Adrenal gland (tissue), 12 donors: Measurements from ENCODE around the gene CECR2. TPM values are rescaled to one million over a fixed set of nuclear protein-coding genes. Genes with fewer than 3 reads are reported as not detected.

Experiments
- DNase-seq, 7 donors: peaks; one replicate each; pipeline ENCODE4 v3.0.0-alpha.2; 2019 to 2020
- H3K27ac ChIP-seq, 5 donors: fragments of 200-600 bp; sonication (generic) in 4 of 5; 1 replicate in 3 of 5; 2 replicates in 2 of 5; pipeline versions ENCODE4 v1.5.1 to v1.8.0; 2016 to 2020; ENCODE audit warnings: mild to moderate bottlenecking in 1 of 5
- H3K27me3 ChIP-seq: fragments of 200-600 bp; 2 replicates; pipeline ENCODE4 v1.8.0; 2021
- H3K36me3 ChIP-seq, 2 donors: fragments of 200-600 bp; replicated peaks in 1 of 2; 1 replicate in 1 of 2; 2 replicates in 1 of 2; pipeline versions ENCODE4 v1.5.1 to v1.8.0; 2018 to 2022
- H3K4me1 ChIP-seq, 2 donors: fragments of 200-600 bp; replicated peaks in 1 of 2; 1 replicate in 1 of 2; 2 replicates in 1 of 2; pipeline versions ENCODE4 v1.5.1 to v1.8.0; 2018 to 2021
- H3K4me3 ChIP-seq, 4 donors: fragments of 200-600 bp; sonication (generic) in 3 of 4; one replicate each; pipeline ENCODE4 v1.5.1; 2016 to 2018
- H3K9me3 ChIP-seq, 3 donors: fragments of 200-600 bp; sonication (generic) in 1 of 3; replicated peaks in 1 of 3; 1 replicate in 2 of 3; 2 replicates in 1 of 3; pipeline versions ENCODE4 v1.5.1 to v1.8.0; 2016 to 2021
- POLR2A ChIP-seq, 2 donors: fragments of 450-650 bp; IDR thresholded peaks; one replicate each; pipeline ENCODE4 v1.6.1; 2017; ENCODE audit warnings: antibody characterized with exemption in 2 of 2, mild to moderate bottlenecking in 2 of 2, moderate library complexity in 1 of 2
- WGBS, 4 donors: extraction: QIAGEN DNeasy Blood & Tissue Kit in 2 of 4; methylation state at CpG; one replicate each; pipeline versions ENCODE4 v1.1.5 to v1.1.7; 2013 to 2017; 5-methylcytosine and 5-hydroxymethylcytosine counted together
- intact Hi-C, 2 donors: fragments of 100-400 bp; cut with DNase I; formaldehyde crosslinking; loops; one replicate each; pipeline versions ENCODE4 v1.14.1 to v1.15.0; 2022 to 2023
- polyA plus RNA-seq, 3 donors: library from polyadenylated mRNA; stranded (reverse); fragments of 200-250 nt in 2 of 3; fragments of 350-450 nt in 1 of 3; fragmentation: Illumina TruSeq in 1 of 3; extraction: RNeasy Lipid Tissue Mini Kit (QIAGEN cat#74804) in 1 of 3; gene quantifications; one replicate each; pipeline ENCODE4 v1.2.3, GENCODE V29; 2013 to 2014
- total RNA-seq, 9 donors: library from RNA; depleted of rRNA in 4 of 9; stranded (reverse); fragments of >200 nt in 4 of 9; fragments of 120-200 nt in 1 of 9; fragmentation: NEBNext Ultra II Directional in 1 of 9; extraction: Animal tissue kit (Norgen Biotek cat#: 25700) in 1 of 9; gene quantifications; one replicate each; pipeline versions ENCODE4 v1.1.0 to v1.2.4, GENCODE V29; 2013 to 2023
- TF ChIP-seq, protein P1 (sequence below), 6 experiments: fragments of 450-650 bp in 4 of 6; fragments of 200-600 bp in 2 of 6; sonication (generic) in 1 of 6; IDR thresholded peaks; 1 replicate in 5 of 6; 2 replicates in 1 of 6; pipeline versions ENCODE4 v1.5.1 to v1.8.0; 2016 to 2021; ENCODE audit warnings: antibody characterized with exemption in 6 of 6, mild to moderate bottlenecking in 2 of 6, moderate library complexity in 1 of 6
- donor health status: healthy with polysubstance abuse.
- donor health status: Bipolar disorder and iron deficiency.
- donor health status: DM: yes; HTN: yes; CAD: no.
- donor health status: DM: no; HTN: no; CAD: no.
- donor health status: DM: no; HTN: no; CAD: no.
- donor health status: DM: yes; HTN: yes; CAD: no.

Gene CECR2
- total and polyA plus RNA-seq, 12 donors: 0.20 to 1.7 (median 0.67) TPM

- H3K4me1 ChIP-seq: no peaks in the 10 kb centered on the region
- H3K36me3 ChIP-seq: no peaks in the 10 kb centered on the region
- no peak for TF ChIP-seq POLR2A (IDR thresholded peaks at IDR 0.05)
- no peaks in the 10 kb centered on the region for H3K9me3 ChIP-seq
- no peak overlapping the region for H3K27ac ChIP-seq
- intact Hi-C loops: no loop called here
- peaks cover 3% of the 10 kb centered on the region for H3K27me3 ChIP-seq
- 62 to 77% (median 67%) methylated on average over 3 of the region's 3 CpGs for WGBS, 4 donors
- no peak for DNase-seq
- H3K4me3 ChIP-seq: no peak overlapping the region
Observed at GRCh38 chr22:17350292-17350691, 19.0 kb upstream of the CECR2 start.

DNA sequence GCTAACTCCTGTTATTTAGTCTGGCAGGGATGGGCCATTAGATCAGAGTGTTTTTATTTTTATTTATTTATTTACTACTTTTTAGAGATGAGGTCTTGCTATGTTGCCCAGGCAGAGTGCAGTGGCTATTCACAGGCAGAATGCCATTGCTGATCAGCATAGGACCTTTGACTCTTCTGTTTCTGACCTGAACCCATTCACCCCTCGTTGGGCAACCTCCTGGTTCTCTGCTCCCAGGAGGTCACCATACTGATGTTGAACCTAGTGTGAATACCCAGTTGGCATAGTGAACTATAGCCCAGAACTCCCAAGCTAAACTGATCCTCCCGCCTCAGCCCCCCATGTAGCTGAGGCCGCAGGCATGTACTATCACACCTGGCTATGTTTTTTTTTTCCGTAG, 16.5 kb upstream of the CECR2 start:
- Histone ChIP-seq H3K27me3 (peaks cover 3% of the 10 kb centered on the region), H3K27ac (no peak overlapping the region), H3K4me3 (no peak overlapping the region), H3K36me3 (no peaks in the 10 kb centered on the region), H3K9me3 (no peaks in the 10 kb centered on the region), H3K4me1 (no peaks in the 10 kb centered on the region)
- TF ChIP-seq, protein P1, sequence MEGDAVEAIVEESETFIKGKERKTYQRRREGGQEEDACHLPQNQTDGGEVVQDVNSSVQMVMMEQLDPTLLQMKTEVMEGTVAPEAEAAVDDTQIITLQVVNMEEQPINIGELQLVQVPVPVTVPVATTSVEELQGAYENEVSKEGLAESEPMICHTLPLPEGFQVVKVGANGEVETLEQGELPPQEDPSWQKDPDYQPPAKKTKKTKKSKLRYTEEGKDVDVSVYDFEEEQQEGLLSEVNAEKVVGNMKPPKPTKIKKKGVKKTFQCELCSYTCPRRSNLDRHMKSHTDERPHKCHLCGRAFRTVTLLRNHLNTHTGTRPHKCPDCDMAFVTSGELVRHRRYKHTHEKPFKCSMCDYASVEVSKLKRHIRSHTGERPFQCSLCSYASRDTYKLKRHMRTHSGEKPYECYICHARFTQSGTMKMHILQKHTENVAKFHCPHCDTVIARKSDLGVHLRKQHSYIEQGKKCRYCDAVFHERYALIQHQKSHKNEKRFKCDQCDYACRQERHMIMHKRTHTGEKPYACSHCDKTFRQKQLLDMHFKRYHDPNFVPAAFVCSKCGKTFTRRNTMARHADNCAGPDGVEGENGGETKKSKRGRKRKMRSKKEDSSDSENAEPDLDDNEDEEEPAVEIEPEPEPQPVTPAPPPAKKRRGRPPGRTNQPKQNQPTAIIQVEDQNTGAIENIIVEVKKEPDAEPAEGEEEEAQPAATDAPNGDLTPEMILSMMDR (IDR thresholded peaks at IDR 0.05): no peak
- no peak for TF ChIP-seq POLR2A (IDR thresholded peaks at IDR 0.05)
- WGBS, 4 donors: 82 to 89% (median 83%) methylated on average over 4 of the region's 4 CpGs
- no peak for DNase-seq
- intact Hi-C loops: no loop called here

DNA sequence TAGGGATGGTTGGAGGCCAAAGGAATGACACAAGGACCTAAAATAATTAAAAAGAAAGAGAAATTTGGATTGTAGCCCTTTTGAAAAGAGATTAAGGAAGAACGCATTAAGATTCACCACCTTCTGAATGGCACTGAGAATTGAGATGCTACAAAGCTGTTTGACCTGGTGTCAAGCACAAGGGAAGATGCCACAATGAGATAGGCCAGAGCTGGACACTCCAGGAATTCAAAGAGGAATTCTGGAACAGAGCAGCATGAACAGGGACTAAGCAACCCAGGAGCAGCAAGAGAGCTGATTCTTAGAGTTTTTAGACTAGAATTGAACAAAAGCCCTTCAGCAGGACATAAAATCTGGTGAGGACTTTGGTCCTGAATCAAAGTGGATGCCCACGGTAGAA, 11.6 kb upstream of the CECR2 start:
- 74 to 86% (median 84%) methylated on average over 2 of the region's 2 CpGs for whole genome bisulfite sequencing, 4 donors

DNA sequence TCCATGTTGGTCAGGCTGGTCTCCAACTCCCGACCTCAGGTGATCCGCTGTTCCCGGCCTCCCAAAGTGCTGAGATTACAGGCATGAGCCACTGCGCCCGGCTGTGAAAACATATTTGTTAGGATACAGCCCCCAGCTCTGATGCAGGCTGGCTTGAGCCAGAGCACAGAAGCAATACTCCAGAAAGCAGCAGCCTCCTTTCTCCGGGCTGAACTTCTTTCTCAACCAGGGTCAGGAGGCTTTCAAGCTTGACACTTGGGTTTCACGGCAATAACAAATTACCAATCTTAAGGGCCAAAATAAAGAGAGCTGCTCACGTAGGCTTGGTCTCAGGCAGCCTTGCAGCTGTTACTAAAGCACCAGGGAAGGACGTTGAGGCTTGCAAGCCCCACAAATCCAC, 10.8 kb upstream of the CECR2 start:
- no peaks in the 10 kb centered on the region for H3K36me3 ChIP-seq
- 66 to 73% (median 69%) methylated on average over 8 to 9 of the region's 9 CpGs for WGBS, 4 donors
- H3K4me3 ChIP-seq: no peak overlapping the region
- no peak for DNase-seq
- no peaks in the 10 kb centered on the region for H3K4me1 ChIP-seq
- H3K27me3 ChIP-seq: no peaks in the 10 kb centered on the region
- H3K27ac ChIP-seq: no peak overlapping the region
- H3K9me3 ChIP-seq: no peaks in the 10 kb centered on the region
- TF ChIP-seq, protein P1 (IDR thresholded peaks at IDR 0.05): no peak
- TF ChIP-seq POLR2A (IDR thresholded peaks at IDR 0.05): no peak
- intact Hi-C loops: no loop called here

More for the DNA sequence above, 11.6 kb upstream of the CECR2 start:
- H3K9me3 ChIP-seq: no peaks in the 10 kb centered on the region
- H3K27me3 ChIP-seq: no peaks in the 10 kb centered on the region
- no peaks in the 10 kb centered on the region for H3K36me3 ChIP-seq
- H3K4me3 ChIP-seq: no peak overlapping the region
- H3K27ac ChIP-seq: no peak overlapping the region
- DNase-seq: no peak
- intact Hi-C loops: no loop called here
- no peaks in the 10 kb centered on the region for H3K4me1 ChIP-seq
- TF ChIP-seq, protein P1 (IDR thresholded peaks at IDR 0.05): no peak
- no peak for TF ChIP-seq POLR2A (IDR thresholded peaks at IDR 0.05)

DNA sequence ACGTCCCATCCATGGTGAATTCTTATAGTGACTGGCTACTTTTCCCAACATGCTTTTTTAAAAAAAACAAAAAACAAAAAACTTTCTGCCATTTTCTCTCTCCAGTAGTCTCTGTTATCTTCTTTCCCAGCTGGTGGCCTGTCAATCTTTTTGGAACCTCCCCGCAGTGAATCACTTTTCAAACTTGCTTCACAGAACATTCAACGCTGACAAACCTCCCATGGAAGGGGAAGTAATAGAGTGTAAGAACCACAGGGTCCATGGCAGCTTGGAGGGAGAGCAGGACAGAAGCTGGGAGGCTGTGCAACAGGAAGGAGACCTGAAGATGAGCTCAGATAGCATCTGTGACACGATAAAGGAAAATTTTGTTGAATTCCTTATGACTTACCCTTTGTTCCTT, 9.8 kb upstream of the CECR2 start:
- no peak overlapping the region for H3K4me3 ChIP-seq
- no peaks in the 10 kb centered on the region for H3K4me1 ChIP-seq
- 55 to 67% (median 60%) methylated on average over 4 of the region's 4 CpGs for WGBS, 4 donors
- TF ChIP-seq, protein P1 (IDR thresholded peaks at IDR 0.05): no peak
- TF ChIP-seq POLR2A (IDR thresholded peaks at IDR 0.05): no peak
- no peak for DNase-seq
- H3K36me3 ChIP-seq: no peaks in the 10 kb centered on the region
- H3K27ac ChIP-seq: no peak overlapping the region
- no peaks in the 10 kb centered on the region for H3K9me3 ChIP-seq
- H3K27me3 ChIP-seq: no peaks in the 10 kb centered on the region
- intact Hi-C loops: no loop called here
